Breast epithelium (tissue), 3 donors: ENCODE data around the gene SNX27.
"Not testable (repeated sequence)": the region's sequence is repeated elsewhere in the genome, so short reads cannot be mapped to it uniquely, and the experiment has no call there.

ENCODE experiments used
- CTCF ChIP-seq, 3 donors: fragments of 450-650 bp; IDR thresholded peaks; one replicate each; pipeline ENCODE4 v1.5.1; 2016 to 2017; ENCODE audit warnings: antibody characterized with exemption in 3 of 3, mild to moderate bottlenecking in 3 of 3, moderate library complexity in 3 of 3
- POLR2A ChIP-seq: fragments of 450-650 bp; IDR thresholded peaks from one replicate; pipeline ENCODE4 v1.6.1; 2016; ENCODE audit warnings: antibody characterized with exemption, mild to moderate bottlenecking, moderate library complexity

DNA sequence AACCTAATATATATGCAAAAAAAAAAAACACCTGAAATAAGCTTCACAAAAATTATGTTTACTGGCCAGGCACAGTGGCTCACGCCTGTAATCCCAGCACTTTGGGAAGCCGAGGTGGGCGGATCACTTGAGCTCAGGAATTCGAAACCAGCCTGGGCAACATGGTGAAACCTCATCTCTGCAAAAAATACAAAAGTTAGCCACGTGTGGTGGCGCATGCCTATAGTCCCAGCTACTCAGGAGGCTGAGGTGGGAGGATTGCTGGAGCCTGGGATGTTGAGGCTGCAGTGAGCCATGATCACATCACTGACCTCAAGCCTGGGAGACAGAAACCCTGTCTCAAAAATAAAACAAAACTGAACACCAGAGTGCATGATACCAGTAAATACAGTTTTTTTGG lies 7.1 kb downstream of the SNX27 start:
- TF ChIP-seq POLR2A; CTCF (IDR thresholded peaks at IDR 0.05): not testable (repeated sequence)
